ENCODE data around the gene SACS.
A peak's percentile ranks its signal among the peaks of the same experiment; 100 is the strongest.

Gene SACS

DNA sequence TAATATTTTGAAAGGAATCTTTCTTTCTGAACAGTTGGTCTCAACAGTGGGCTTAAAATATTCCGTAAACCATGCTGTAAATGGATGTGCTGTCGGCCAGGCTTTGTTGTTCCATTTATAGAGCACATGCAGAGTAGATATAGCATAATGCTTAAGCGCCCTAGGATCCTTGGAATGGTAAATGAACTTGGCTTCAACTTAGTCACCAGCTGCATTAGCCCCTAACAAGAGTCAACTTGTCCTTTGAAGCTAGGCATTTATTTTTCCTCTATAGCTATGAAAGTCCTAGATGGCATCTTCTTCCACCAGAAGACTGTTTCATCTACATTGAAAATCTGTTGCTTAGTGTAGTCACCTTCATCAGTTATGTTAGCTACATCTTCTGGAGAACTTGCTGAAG is 47.6 kb downstream of the SACS start:
- TF ChIP-seq, protein P1, sequence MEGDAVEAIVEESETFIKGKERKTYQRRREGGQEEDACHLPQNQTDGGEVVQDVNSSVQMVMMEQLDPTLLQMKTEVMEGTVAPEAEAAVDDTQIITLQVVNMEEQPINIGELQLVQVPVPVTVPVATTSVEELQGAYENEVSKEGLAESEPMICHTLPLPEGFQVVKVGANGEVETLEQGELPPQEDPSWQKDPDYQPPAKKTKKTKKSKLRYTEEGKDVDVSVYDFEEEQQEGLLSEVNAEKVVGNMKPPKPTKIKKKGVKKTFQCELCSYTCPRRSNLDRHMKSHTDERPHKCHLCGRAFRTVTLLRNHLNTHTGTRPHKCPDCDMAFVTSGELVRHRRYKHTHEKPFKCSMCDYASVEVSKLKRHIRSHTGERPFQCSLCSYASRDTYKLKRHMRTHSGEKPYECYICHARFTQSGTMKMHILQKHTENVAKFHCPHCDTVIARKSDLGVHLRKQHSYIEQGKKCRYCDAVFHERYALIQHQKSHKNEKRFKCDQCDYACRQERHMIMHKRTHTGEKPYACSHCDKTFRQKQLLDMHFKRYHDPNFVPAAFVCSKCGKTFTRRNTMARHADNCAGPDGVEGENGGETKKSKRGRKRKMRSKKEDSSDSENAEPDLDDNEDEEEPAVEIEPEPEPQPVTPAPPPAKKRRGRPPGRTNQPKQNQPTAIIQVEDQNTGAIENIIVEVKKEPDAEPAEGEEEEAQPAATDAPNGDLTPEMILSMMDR (IDR thresholded peaks at IDR 0.05; ENCODE audit: extremely low read depth, missing control alignments) = no peak

DNA sequence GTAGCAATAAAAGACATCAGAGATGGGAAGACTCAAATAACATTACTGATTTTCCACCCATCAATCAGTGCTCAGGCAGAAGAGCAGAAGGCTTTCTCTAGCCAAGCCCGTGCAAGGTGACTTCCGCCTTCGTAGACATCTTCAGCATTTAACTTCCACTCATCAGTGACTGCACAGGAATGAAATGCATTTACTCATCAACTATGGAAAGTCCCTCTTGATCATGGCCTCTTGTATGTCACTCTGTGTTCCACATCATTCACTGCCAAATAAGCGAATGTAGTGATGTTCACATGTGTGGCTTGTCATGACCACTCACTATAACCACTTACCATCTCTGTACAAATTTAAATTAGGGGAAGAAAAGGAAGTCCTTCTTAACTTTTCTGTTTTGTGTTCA is 49.4 kb downstream of the SACS start:
- peak; percentile 58 for DNase-seq (ENCODE audit: low spot score)
- TF ChIP-seq, protein P1 (IDR thresholded peaks at IDR 0.05; ENCODE audit: extremely low read depth, missing control alignments) = no peak

More for the DNA sequence above, 47.6 kb downstream of the SACS start:
- no peak for DNase-seq (ENCODE audit: low spot score)

DNA sequence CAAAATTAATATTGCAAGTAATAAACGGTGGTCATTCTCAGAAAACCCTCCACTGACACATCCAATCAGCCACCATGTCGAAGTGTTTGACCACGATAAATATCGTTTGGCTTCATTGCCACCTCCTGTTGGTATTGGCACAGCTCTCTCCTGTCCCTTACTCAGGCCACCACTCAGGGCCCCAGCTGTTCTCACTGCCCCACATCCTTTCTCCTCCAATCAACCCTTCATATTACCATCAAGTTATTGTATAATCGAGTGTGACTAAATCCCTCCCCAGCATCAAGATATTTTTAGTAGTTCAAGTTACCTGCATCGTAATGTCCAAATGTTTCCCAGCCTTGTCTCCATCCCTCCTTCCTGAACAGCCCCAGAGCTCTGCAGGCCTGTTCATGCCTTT is 50.4 kb downstream of the SACS start:
- no peak for DNase-seq (ENCODE audit: low spot score)
- TF ChIP-seq, protein P1 (IDR thresholded peaks at IDR 0.05; ENCODE audit: extremely low read depth, missing control alignments) = no peak

DNA sequence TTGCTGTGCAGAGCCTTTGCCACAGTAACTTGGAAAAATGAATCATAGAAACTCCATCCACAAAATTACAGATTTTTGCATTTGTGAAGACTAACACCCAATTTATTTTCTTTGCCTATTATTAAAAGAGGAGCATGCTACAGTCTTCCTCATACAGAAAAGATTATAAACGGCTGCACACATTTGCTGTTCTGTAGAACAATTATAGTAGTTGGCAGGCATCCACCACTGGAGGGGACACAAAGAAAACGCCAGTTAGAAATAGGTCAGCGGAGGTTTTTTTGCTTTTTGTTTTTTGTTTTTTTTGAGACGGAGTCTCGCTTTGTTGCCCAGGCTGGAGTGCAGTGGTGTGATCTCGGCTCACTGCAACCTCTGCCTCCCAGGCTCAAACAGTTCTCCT is 51.6 kb downstream of the SACS start:
- DNase-seq (ENCODE audit: low spot score) = no peak
- TF ChIP-seq, protein P1 (IDR thresholded peaks at IDR 0.05; ENCODE audit: extremely low read depth, missing control alignments) = no peak

DNA sequence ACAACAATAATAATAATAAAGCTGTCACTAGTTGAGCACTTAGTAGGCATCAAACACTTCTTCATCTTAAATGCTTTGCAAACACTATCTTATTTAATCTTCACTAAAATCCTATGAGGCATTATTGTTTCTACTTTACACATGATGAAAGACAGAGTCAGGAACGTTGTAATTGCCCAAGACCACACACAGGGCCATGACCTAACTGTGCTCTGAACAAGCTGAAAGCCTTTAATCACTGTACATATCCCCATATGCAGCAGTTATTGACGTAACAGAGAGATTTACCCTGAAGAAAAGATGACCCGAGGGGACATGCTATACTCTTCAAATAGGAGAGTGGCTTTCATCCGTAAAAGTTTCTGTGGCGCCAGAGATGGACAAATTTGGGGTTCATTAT is 53.0 kb downstream of the SACS start:
- TF ChIP-seq, protein P1 (IDR thresholded peaks at IDR 0.05; ENCODE audit: extremely low read depth, missing control alignments) = no peak
- DNase-seq (ENCODE audit: low spot score) = no peak

DNA sequence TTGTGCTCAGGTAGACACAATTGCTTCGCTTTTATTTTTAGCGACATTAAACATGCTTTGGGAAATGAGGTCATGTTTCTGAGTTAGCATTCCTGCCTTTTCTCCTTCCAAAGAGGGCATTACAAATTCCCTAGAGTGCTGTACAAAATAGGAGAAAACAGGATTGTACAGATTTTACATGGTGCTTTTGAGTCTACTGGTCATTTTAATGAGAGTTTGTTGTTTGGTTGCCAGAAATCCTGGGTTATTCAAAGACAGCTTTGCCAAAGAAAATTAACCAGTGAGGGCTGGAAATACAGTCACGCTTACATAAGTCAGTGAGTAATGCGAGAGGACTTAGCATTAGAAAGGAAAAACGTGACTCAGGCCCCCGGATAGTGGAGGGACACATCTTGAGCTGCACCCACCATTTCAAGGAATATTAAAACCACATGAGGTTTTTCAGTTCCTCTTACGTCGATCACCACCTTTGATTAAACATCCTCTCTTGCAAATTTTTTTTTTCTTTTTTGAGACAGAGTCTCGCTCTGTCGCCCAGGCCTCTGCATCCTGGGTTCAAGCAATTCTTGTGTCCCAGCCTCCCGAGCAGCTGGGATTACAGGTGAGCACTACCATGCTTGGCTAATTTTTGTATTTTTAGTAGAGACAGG is 55.4 kb downstream of the SACS start:
- peak; percentile 40 for DNase-seq (ENCODE audit: low spot score)
- TF ChIP-seq, protein P1 (IDR thresholded peaks at IDR 0.05; ENCODE audit: extremely low read depth, missing control alignments) = no peak

DNA sequence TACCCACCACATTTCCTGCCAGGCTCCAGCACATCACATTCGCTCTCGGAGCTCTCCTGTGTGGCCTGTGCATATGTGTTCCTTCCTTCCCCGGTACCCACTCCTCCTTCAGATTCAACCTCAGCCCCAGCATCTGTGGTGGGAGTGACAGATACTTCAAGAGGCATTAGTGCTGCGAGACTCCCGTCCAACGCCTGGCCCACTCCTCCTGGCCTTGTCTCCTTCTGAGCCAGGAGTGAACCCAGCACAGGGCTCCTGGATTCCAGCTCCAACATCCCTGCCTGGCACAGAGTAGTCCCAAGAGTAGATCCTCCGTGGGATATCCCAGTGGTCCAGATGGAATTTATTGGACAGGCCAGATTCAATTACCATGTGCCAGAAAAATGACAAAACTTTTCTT is 55.9 kb downstream of the SACS start:
- no peak for DNase-seq (ENCODE audit: low spot score)

More for the DNA sequence above, 55.9 kb downstream of the SACS start:
- TF ChIP-seq, protein P1 (IDR thresholded peaks at IDR 0.05; ENCODE audit: extremely low read depth, missing control alignments) = no peak

Measured in GM20000 (cell line).